ENCODE data around the gene SMIM45.
A peak's percentile ranks its signal among the peaks of the same experiment; 100 is the strongest.
"Not testable (repeated sequence)": the region's sequence is repeated elsewhere in the genome, so short reads cannot be mapped to it uniquely, and the experiment has no call there.

Gene SMIM45

GRCh38 chr22:41946629-41947423 lies 5.1 kb upstream of the SMIM45 start, which contains the start of gene CENPM:
Gene CENPM, minus strand, starts transcription at chr22:41947152. Its CDS starts 76 bp downstream, at chr22:41947076.
- H3K27ac ChIP-seq = peak within 1 kb of the TSS in 2 of 4 donors; percentile 16 to 72
- H3K9me3 ChIP-seq = no peaks in the 10 kb centered on the region
- H3K27me3 ChIP-seq = no peaks in the 10 kb centered on the region
- TF ChIP-seq EP300 (IDR thresholded peaks at IDR 0.05) (no peak), POLR2AphosphoS5 (IDR thresholded peaks at IDR 0.05) (peak in 1 of 2 donors; percentile 23), POLR2A (IDR thresholded peaks at IDR 0.05) (no peak), CTCF (IDR thresholded peaks at IDR 0.05) (peak in 1 of 6 experiments; percentile 18)
- peak; percentile 89 to 97 for DNase-seq
- H3K4me3 ChIP-seq = peak within 1 kb of the TSS; percentile 80 to 90 (median 82)
- 3 to 8% methylated on average over 11 to 23 of the region's 56 CpGs for WGBS, 2 donors
- no peaks in the 10 kb centered on the region for H3K36me3 ChIP-seq
- H3K4me1 ChIP-seq = peaks cover 8 to 16% (median 14%) of the 10 kb centered on the region in 4 donors
- peak; percentile 98 to 99 for ATAC-seq (ENCODE audit: low FRiP score in 2 of 2)

- Histone ChIP-seq H3K4me3 (peak overlapping the region in 3 of 4 donors; percentile 80 to 90 (median 82)), H3K9me3 (no peaks in the 10 kb centered on the region), H3K27me3 (no peaks in the 10 kb centered on the region), H3K4me1 (peaks cover 8 to 16% (median 14%) of the 10 kb centered on the region in 4 donors), H3K36me3 (no peaks in the 10 kb centered on the region), H3K27ac (peak overlapping the region in 1 of 4 donors; percentile 72)
- DNase-seq (no peak), ATAC-seq (ENCODE audit: low FRiP score in 2 of 2) (no peak)
- WGBS, 2 donors = 70 to 71% methylated on average over 19 to 21 of the region's 21 CpGs
- TF ChIP-seq POLR2A (IDR thresholded peaks at IDR 0.05) (no peak), POLR2AphosphoS5 (IDR thresholded peaks at IDR 0.05) (no peak)
Observed at GRCh38 chr22:41947424-41948080, 4.4 kb upstream of the SMIM45 start.

- Histone ChIP-seq H3K4me1 (peaks cover 8 to 16% (median 14%) of the 10 kb centered on the region in 4 donors), H3K27me3 (no peaks in the 10 kb centered on the region), H3K36me3 (no peaks in the 10 kb centered on the region), H3K9me3 (no peaks in the 10 kb centered on the region), H3K27ac (no peak overlapping the region), H3K4me3 (no peak overlapping the region)
- WGBS, 2 donors = 93 to 94% methylated on average over 2 of the region's 2 CpGs
- no peak for DNase-seq
- TF ChIP-seq CTCF (IDR thresholded peaks at IDR 0.05) (no peak), POLR2AphosphoS5 (IDR thresholded peaks at IDR 0.05) (no peak)
- no peak for ATAC-seq (ENCODE audit: low FRiP score in 2 of 2)
Observed at GRCh38 chr22:41948142-41948541, 3.8 kb upstream of the SMIM45 start.

GRCh38 chr22:41948928-41949296 lies 3.0 kb upstream of the SMIM45 start:
- not testable (repeated sequence) for H3K27me3 ChIP-seq; H3K4me3 ChIP-seq; H3K27ac ChIP-seq; H3K9me3 ChIP-seq; ATAC-seq (ENCODE audit: low FRiP score in 2 of 2); H3K36me3 ChIP-seq; DNase-seq
- H3K4me1 ChIP-seq = peaks cover 8 to 16% (median 14%) of the 10 kb centered on the region in 4 donors
- WGBS, 2 donors = 85 to 94% methylated on average over 8 of the region's 8 CpGs

- no peaks in the 10 kb centered on the region for H3K9me3 ChIP-seq
- DNase-seq = no peak
- no peak for ATAC-seq (ENCODE audit: low FRiP score in 2 of 2)
- H3K27me3 ChIP-seq = no peaks in the 10 kb centered on the region
- peaks cover 8 to 16% (median 14%) of the 10 kb centered on the region in 4 donors for H3K4me1 ChIP-seq
- no peak overlapping the region for H3K27ac ChIP-seq
- no peak overlapping the region for H3K4me3 ChIP-seq
- no peaks in the 10 kb centered on the region for H3K36me3 ChIP-seq
- WGBS, 2 donors = 90 to 95% methylated on average over 7 of the region's 7 CpGs
- TF ChIP-seq EP300 (IDR thresholded peaks at IDR 0.05) (no peak), POLR2AphosphoS5 (IDR thresholded peaks at IDR 0.05) (no peak), CTCF (IDR thresholded peaks at IDR 0.05) (no peak), POLR2A (IDR thresholded peaks at IDR 0.05) (no peak)
Observed at GRCh38 chr22:41949297-41949965, 2.5 kb upstream of the SMIM45 start.
